ENCODE results near the gene ARHGAP6.

Gene ARHGAP6

GRCh38 chrX:11665168-11666111 is at the start of gene ARHGAP6:
Gene ARHGAP6, minus strand, starts transcription at chrX:11665920. Its CDS starts 1,092 bp downstream, at chrX:11664828.
- DNase-seq, result no peak

GRCh38 chrX:11704725-11705495 is 39.2 kb upstream of the ARHGAP6 start:
- DNase-seq, result no peak

GRCh38 chrX:11703855-11704254 is 38.1 kb upstream of the ARHGAP6 start:
- no peak for DNase-seq

GRCh38 chrX:11702965-11703631 is 37.4 kb upstream of the ARHGAP6 start:
- DNase-seq, result no peak

- no peak for DNase-seq
Measured at GRCh38 chrX:11702420-11702819, 36.7 kb upstream of the ARHGAP6 start.

- no peak for DNase-seq
Measured at GRCh38 chrX:11698702-11699101, 33.0 kb upstream of the ARHGAP6 start.

- DNase-seq, result no peak
Measured at GRCh38 chrX:11688201-11688600, 22.5 kb upstream of the ARHGAP6 start.

- no peak for DNase-seq
Measured at GRCh38 chrX:11687157-11687556, 21.4 kb upstream of the ARHGAP6 start.

GRCh38 chrX:11683057-11683456 is 17.3 kb upstream of the ARHGAP6 start:
- DNase-seq, result no peak

- no peak for DNase-seq
Measured at GRCh38 chrX:11678158-11678557, 12.4 kb upstream of the ARHGAP6 start.

- DNase-seq, result no peak
Measured at GRCh38 chrX:11672213-11672612, 6.5 kb upstream of the ARHGAP6 start.

GRCh38 chrX:11670316-11670715 is 4.6 kb upstream of the ARHGAP6 start:
- no peak for DNase-seq

- DNase-seq, result no peak
Measured at GRCh38 chrX:11666952-11667685, 1.4 kb upstream of the ARHGAP6 start.

GRCh38 chrX:11666164-11666563 is 444 bp upstream of the ARHGAP6 start:
- DNase-seq, result no peak

GRCh38 chrX:11664211-11665167 is 1.2 kb downstream of the ARHGAP6 start:
- no peak for DNase-seq

GRCh38 chrX:11663875-11664210 is 1.9 kb downstream of the ARHGAP6 start:
- no peak for DNase-seq

- no peak for DNase-seq
Measured at GRCh38 chrX:11655282-11656015, 10.3 kb downstream of the ARHGAP6 start.

- no peak for DNase-seq
Measured at GRCh38 chrX:11648705-11649519, 16.8 kb downstream of the ARHGAP6 start.

- DNase-seq, result no peak
Measured at GRCh38 chrX:11647138-11647537, 18.6 kb downstream of the ARHGAP6 start.
